GM18520 (cell line): ENCODE data around the gene CYP39A1.

Experiments used
- ATAC-seq: cut with Tn5 transposase; IDR thresholded peaks from one replicate; pipeline ENCODE4 v1.9.1; 2021; ENCODE audit not compliant: unreplicated experiment

CYP39A1 gene

GRCh38 chr6:46521464-46521971 lies 131.1 kb downstream of the CYP39A1 start:
- ATAC-seq: no peak

- ATAC-seq: no peak
Measured at GRCh38 chr6:46517202-46517601, 135.4 kb downstream of the CYP39A1 start.

GRCh38 chr6:46513533-46513932 lies 139.1 kb downstream of the CYP39A1 start:
- no peak for ATAC-seq

- no peak for ATAC-seq
Measured at GRCh38 chr6:46511320-46511719, 141.3 kb downstream of the CYP39A1 start.

GRCh38 chr6:46510651-46511050 lies 142.0 kb downstream of the CYP39A1 start:
- no peak for ATAC-seq

- ATAC-seq: no peak
Measured at GRCh38 chr6:46509981-46510510, 142.6 kb downstream of the CYP39A1 start.

GRCh38 chr6:46509063-46509462 lies 143.6 kb downstream of the CYP39A1 start:
- ATAC-seq: no peak

GRCh38 chr6:46507426-46507825 lies 145.2 kb downstream of the CYP39A1 start:
- no peak for ATAC-seq

GRCh38 chr6:46505693-46506512 lies 146.7 kb downstream of the CYP39A1 start:
- ATAC-seq: no peak

GRCh38 chr6:46504242-46504641 lies 148.4 kb downstream of the CYP39A1 start:
- ATAC-seq: no peak

- no peak for ATAC-seq
Measured at GRCh38 chr6:46502486-46503119, 150.0 kb downstream of the CYP39A1 start.

GRCh38 chr6:46501136-46502089 lies 151.2 kb downstream of the CYP39A1 start:
- ATAC-seq: no peak

- ATAC-seq: no peak
Measured at GRCh38 chr6:46500382-46500781, 152.2 kb downstream of the CYP39A1 start.
